Stomach (tissue), 9 donors: ENCODE results near the gene KIAA1586. TPM values are rescaled to one million over a fixed set of nuclear protein-coding genes. Genes with fewer than 3 reads are reported as not detected.
"Not testable (repeated sequence)": the region's sequence is repeated elsewhere in the genome, so short reads cannot be mapped to it uniquely, and the experiment has no call there.

Experiments
- DNase-seq, 2 donors: peaks; one replicate each; pipeline versions ENCODE4 v3.0.0 to v3.0.0-alpha.2; 2013 to 2019
- H3K27ac ChIP-seq, 5 donors: fragments of 200-600 bp in 4 of 5; sonication (generic) in 4 of 5; one replicate each; pipeline ENCODE4 v1.5.1; 2013 to 2019; ENCODE audit warnings: mild to moderate bottlenecking in 1 of 5, moderate library complexity in 1 of 5
- H3K27me3 ChIP-seq, 3 donors: fragments of 200-600 bp; sonication (generic); one replicate each; pipeline ENCODE4 v1.5.1; 2017 to 2019; ENCODE audit warnings: mixed run types in 1 of 3
- H3K36me3 ChIP-seq, 4 donors: fragments of 200-600 bp; sonication (generic); 1 replicate in 3 of 4; 2 replicates in 1 of 4; pipeline ENCODE4 v1.5.1; 2016 to 2019
- H3K4me1 ChIP-seq, 4 donors: fragments of 200-600 bp; sonication (generic); one replicate each; pipeline ENCODE4 v1.5.1; 2016 to 2019
- H3K4me3 ChIP-seq, 4 donors: fragments of 200-600 bp; sonication (generic) in 3 of 4; one replicate each; pipeline ENCODE4 v1.5.1; 2016 to 2019; ENCODE audit warnings: mild to moderate bottlenecking in 1 of 4
- H3K9me3 ChIP-seq, 4 donors: fragments of 200-600 bp; sonication (generic); one replicate each; pipeline ENCODE4 v1.5.1; 2016 to 2019
- EP300 ChIP-seq: sonication (generic); formaldehyde crosslinking; IDR thresholded peaks from one replicate; pipeline ENCODE4 v1.6.1; 2017; ENCODE audit warnings: antibody characterized with exemption
- POLR2A ChIP-seq, 4 donors: fragments of 450-650 bp; IDR thresholded peaks; one replicate each; pipeline ENCODE4 v1.6.1; 2016; ENCODE audit warnings: antibody characterized with exemption in 4 of 4, control low read depth in 2 of 4, mild to moderate bottlenecking in 1 of 4, moderate library complexity in 1 of 4
- POLR2AphosphoS5 ChIP-seq, 3 donors: sonication (generic); formaldehyde crosslinking; IDR thresholded peaks; one replicate each; pipeline ENCODE4 v1.6.1; 2016; ENCODE audit warnings: antibody characterized with exemption in 3 of 3
- WGBS, 5 donors: extraction: QIAGEN DNeasy Blood & Tissue Kit in 3 of 5; methylation state at CpG; one replicate each; pipeline versions ENCODE4 v1.1.5 to v1.1.7; 2013 to 2018; 5-methylcytosine and 5-hydroxymethylcytosine counted together
- intact Hi-C: fragments of 100-400 bp; cut with DNase I; formaldehyde crosslinking; loops from one replicate; pipeline ENCODE4 v1.15.1; 2023; ENCODE audit warnings: low total_unique reads
- polyA plus RNA-seq, 3 donors: library from polyadenylated mRNA; stranded (reverse); fragments of 200-250 nt; gene quantifications; one replicate each; pipeline ENCODE4 v1.2.3, GENCODE V29; 2013
- total RNA-seq, 5 donors: library from RNA; depleted of rRNA; stranded (reverse); fragments of >200 nt; gene quantifications; one replicate each; pipeline versions ENCODE4 v1.1.0 to v1.2.3, GENCODE V29; 2014 to 2016
- TF ChIP-seq, protein P1 (sequence below), 7 experiments: fragments of 450-650 bp in 4 of 7; fragments of 200-600 bp in 3 of 7; sonication (generic) in 3 of 7; IDR thresholded peaks; one replicate each; pipeline ENCODE4 v1.5.1; 2016 to 2019; ENCODE audit warnings: antibody characterized with exemption in 7 of 7, control low read depth in 2 of 7, mild to moderate bottlenecking in 1 of 7
- donor health status: healthy with polysubstance abuse.
- donor health status: Bipolar disorder and iron deficiency.
- donor health status: healthy.

Gene KIAA1586
- total and polyA plus RNA-seq, 8 donors: 0.29 to 27.7 (median 4.2) TPM

- Histone ChIP-seq H3K36me3 (peaks cover 0 to 5% (median 0%) of the 10 kb centered on the region in 4 donors), H3K4me1 (peaks cover 6 to 12% (median 11%) of the 10 kb centered on the region in 4 donors), H3K4me3 (no peak overlapping the region), H3K27me3 (no peaks in the 10 kb centered on the region), H3K27ac (no peak overlapping the region), H3K9me3 (no peaks in the 10 kb centered on the region)
- TF ChIP-seq, protein P1, sequence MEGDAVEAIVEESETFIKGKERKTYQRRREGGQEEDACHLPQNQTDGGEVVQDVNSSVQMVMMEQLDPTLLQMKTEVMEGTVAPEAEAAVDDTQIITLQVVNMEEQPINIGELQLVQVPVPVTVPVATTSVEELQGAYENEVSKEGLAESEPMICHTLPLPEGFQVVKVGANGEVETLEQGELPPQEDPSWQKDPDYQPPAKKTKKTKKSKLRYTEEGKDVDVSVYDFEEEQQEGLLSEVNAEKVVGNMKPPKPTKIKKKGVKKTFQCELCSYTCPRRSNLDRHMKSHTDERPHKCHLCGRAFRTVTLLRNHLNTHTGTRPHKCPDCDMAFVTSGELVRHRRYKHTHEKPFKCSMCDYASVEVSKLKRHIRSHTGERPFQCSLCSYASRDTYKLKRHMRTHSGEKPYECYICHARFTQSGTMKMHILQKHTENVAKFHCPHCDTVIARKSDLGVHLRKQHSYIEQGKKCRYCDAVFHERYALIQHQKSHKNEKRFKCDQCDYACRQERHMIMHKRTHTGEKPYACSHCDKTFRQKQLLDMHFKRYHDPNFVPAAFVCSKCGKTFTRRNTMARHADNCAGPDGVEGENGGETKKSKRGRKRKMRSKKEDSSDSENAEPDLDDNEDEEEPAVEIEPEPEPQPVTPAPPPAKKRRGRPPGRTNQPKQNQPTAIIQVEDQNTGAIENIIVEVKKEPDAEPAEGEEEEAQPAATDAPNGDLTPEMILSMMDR (IDR thresholded peaks at IDR 0.05): no peak
- TF ChIP-seq POLR2A (IDR thresholded peaks at IDR 0.05): no peak
- no peak for TF ChIP-seq EP300
- no peak for TF ChIP-seq POLR2AphosphoS5 (IDR thresholded peaks at IDR 0.05)
- 94 to 100% (median 97%) methylated on average over 1 of the region's 1 CpG for WGBS, 5 donors
- no peak for DNase-seq
- intact Hi-C loops: no loop called here
Observed at GRCh38 chr6:57086843-57087242, 40.4 kb downstream of the KIAA1586 start.

DNA sequence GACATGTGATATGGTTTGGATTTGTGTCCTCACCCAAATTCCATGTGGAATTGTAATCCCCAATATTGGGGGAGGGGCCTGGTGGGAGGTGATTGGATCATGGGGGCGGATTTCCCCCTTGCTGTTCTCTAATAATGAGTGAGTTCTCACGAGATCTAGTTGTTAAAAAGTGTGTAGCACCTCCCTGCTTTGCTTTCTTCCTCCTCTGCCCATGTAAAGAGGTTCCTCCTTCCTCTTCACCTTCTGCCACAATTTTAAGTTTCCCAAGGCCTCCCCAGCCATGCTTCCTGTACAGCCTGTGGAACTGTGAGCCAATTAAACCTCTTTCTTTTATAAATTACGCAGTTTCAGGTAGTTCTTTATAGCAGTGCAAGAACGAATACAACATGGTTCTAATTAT is 41.4 kb downstream of the KIAA1586 start:
- H3K27ac ChIP-seq: no peak overlapping the region
- intact Hi-C loops: no loop called here
- peaks cover 15 to 22% (median 21%) of the 10 kb centered on the region in 4 donors for H3K4me1 ChIP-seq
- H3K27me3 ChIP-seq: no peaks in the 10 kb centered on the region
- no peak for TF ChIP-seq POLR2A (IDR thresholded peaks at IDR 0.05)
- no peak for TF ChIP-seq EP300
- TF ChIP-seq POLR2AphosphoS5 (IDR thresholded peaks at IDR 0.05): no peak
- TF ChIP-seq, protein P1 (IDR thresholded peaks at IDR 0.05): no peak
- 73 to 87% (median 77%) methylated on average over 4 of the region's 4 CpGs for WGBS, 5 donors
- no peak overlapping the region for H3K4me3 ChIP-seq
- H3K9me3 ChIP-seq: no peaks in the 10 kb centered on the region
- no peak for DNase-seq
- H3K36me3 ChIP-seq: peaks cover 0 to 7% (median 0%) of the 10 kb centered on the region in 4 donors

DNA sequence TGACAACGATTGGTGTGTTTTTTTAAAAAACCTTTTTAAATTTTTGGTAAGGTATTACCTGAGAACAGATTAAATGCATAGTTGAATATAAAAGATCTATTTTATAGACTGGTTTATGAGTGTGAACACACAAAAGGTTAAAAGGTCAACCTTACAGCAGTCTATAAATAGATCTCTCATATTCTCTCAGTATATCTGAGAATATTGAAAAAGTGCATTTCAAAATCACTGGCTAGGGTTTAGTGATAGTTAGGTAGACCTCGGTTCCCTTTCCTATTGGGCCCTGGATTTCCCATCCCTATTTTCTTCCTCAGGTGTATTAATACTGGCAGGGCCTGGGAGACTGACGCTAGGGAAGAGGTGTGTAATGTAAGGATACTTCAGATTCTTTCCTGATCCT is 42.8 kb downstream of the KIAA1586 start:
- peaks cover 15 to 36% (median 32%) of the 10 kb centered on the region in 4 donors for H3K4me1 ChIP-seq
- intact Hi-C loops: no loop called here
- H3K4me3 ChIP-seq: peak overlapping the region; percentile 50 to 69 (median 62)
- TF ChIP-seq POLR2AphosphoS5 (IDR thresholded peaks at IDR 0.05): no peak
- TF ChIP-seq EP300: no peak
- TF ChIP-seq, protein P1 (IDR thresholded peaks at IDR 0.05): no peak
- TF ChIP-seq POLR2A (IDR thresholded peaks at IDR 0.05): no peak
- 50 to 68% (median 66%) methylated on average over 3 of the region's 3 CpGs for WGBS, 5 donors
- H3K9me3 ChIP-seq: no peaks in the 10 kb centered on the region
- DNase-seq: no peak
- no peaks in the 10 kb centered on the region for H3K27me3 ChIP-seq
- peak overlapping the region in 2 of 5 donors; percentile 89 to 92 for H3K27ac ChIP-seq
- H3K36me3 ChIP-seq: peaks cover 0 to 9% (median 0%) of the 10 kb centered on the region in 4 donors

DNA sequence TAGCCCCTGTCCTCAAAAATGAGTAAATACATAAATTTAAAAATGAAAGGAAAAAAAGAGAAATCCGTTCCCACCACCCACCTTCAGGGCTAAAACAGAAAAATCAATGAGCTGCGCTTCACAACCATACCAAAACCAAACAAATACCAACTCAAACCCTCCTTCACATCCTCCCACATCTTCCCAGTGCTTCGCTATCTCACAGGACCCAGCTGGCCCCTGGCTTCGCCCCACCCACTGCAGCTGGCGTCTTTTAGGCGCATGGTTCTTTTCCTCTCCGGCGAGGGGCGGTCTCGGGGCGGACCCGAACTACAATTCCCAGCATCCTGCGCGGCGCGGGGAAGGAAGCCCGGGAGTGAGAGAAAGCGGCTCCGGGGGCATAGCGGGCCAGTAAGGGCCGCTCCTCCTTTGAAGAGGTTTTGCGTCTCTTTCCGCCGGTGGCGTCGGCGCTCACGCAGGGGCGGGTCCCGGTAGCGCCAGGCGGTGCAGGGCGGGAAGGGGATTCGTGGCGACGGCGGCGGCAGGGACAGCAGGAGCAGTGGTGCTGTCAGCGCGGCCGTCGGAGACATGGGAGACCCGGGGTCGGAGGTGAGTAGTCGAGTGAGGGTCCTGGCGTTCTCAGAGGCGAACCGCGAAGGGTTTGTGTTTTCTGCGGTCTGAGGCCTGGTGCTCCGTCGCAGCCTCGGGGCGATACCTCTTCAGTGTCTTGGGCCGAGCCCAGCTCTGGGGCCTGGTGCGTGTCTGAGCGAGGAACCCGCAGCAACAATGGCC is 43.4 kb downstream of the KIAA1586 start, which contains the start of gene ZNF451:
Gene ZNF451 (plus strand): TSS at position 502 of the 771 bp plus-strand sequence. CDS start 66 bp downstream, at position 568.
- peak within 1 kb of the TSS; percentile 50 to 69 (median 62) for H3K4me3 ChIP-seq
- TF ChIP-seq POLR2AphosphoS5 (IDR thresholded peaks at IDR 0.05) (peak; percentile 89 to 96 (median 96)), EP300 (no peak), POLR2A (IDR thresholded peaks at IDR 0.05) (peak in 2 of 4 donors; percentile 81 to 82)
- TF ChIP-seq, protein P1 (IDR thresholded peaks at IDR 0.05): peak in 1 of 7 experiments; percentile 7
- WGBS, 5 donors: 0 to 1% (median 0%) methylated on average over 9 to 50 of the region's 58 CpGs
- H3K27me3 ChIP-seq: no peaks in the 10 kb centered on the region
- peak within 1 kb of the TSS; percentile 87 to 93 (median 89) for H3K27ac ChIP-seq
- peak; percentile 97 to 99 for DNase-seq
- no peaks in the 10 kb centered on the region for H3K9me3 ChIP-seq
- peaks cover 0 to 11% (median 0%) of the 10 kb centered on the region in 4 donors for H3K36me3 ChIP-seq
- intact Hi-C loops: no loop called here
- peaks cover 15 to 42% (median 33%) of the 10 kb centered on the region in 4 donors for H3K4me1 ChIP-seq

DNA sequence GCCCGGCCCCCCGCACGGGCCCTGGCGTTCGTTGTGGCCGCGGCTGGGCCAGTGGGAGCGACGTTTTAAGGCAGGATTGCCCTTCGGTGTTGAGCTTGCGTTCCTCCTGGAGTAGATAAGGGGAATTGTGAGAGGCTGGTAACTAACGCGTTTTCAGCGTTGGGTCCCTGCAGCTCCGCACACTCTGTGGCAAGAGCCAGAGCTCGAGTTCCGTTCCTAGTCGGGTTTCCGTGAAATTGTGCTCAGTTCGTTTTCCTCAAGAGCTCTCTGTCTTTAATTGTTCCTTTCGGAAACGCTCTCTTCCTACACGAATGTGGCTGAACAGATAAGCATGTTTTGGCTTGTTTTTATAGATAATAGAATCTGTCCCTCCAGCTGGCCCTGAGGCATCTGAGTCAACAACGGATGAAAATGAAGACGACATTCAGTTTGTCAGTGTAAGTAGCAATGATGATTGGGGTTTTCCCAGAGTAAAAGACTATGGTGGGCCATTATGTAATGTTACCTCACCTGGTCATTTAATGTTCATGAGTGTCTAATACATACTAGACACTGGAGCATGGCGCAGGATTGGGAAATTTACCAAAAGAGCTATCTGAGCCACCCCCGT is 44.1 kb downstream of the KIAA1586 start:
- DNase-seq, intact Hi-C loops, H3K27me3 ChIP-seq, H3K9me3 ChIP-seq: not testable (repeated sequence)
- peak overlapping the region; percentile 50 to 69 (median 62) for H3K4me3 ChIP-seq
- H3K27ac ChIP-seq: peak overlapping the region in 4 of 5 donors; percentile 87 to 92 (median 88)
- peaks cover 15 to 48% (median 33%) of the 10 kb centered on the region in 4 donors for H3K4me1 ChIP-seq
- H3K36me3 ChIP-seq: peaks cover 0 to 11% (median 0%) of the 10 kb centered on the region in 4 donors
- no CpG with 5 or more reads among the region's 27 CpGs for WGBS, 5 donors

GRCh38 chr6:57091375-57091774 is 44.9 kb downstream of the KIAA1586 start:
- H3K36me3 ChIP-seq: peaks cover 0 to 14% (median 0%) of the 10 kb centered on the region in 4 donors
- H3K27ac ChIP-seq: peak overlapping the region in 2 of 5 donors; percentile 8 to 51
- H3K27me3 ChIP-seq, DNase-seq, H3K9me3 ChIP-seq, intact Hi-C loops: not testable (repeated sequence)
- H3K4me1 ChIP-seq: peaks cover 15 to 56% (median 33%) of the 10 kb centered on the region in 4 donors
- H3K4me3 ChIP-seq: peak overlapping the region in 2 of 4 donors; percentile 21 to 32
- 81 to 96% (median 88%) methylated on average over 6 to 7 of the region's 7 CpGs for WGBS, 5 donors
